Vagina (tissue), 2 donors: Measurements from ENCODE around the gene TRANK1.

ENCODE experiments used
- POLR2A ChIP-seq, 2 donors: fragments of 450-650 bp; IDR thresholded peaks; one replicate each; pipeline ENCODE4 v1.6.1; 2017; ENCODE audit warnings: antibody characterized with exemption in 2 of 2, mild to moderate bottlenecking in 2 of 2, moderate library complexity in 2 of 2
- TF ChIP-seq, protein P1 (sequence below), 3 experiments: fragments of 450-650 bp in 2 of 3; fragments of 200-600 bp in 1 of 3; sonication (generic) in 1 of 3; IDR thresholded peaks; one replicate each; pipeline ENCODE4 v1.5.1; 2017 to 2019; ENCODE audit warnings: antibody characterized with exemption in 3 of 3, mild to moderate bottlenecking in 2 of 3, moderate library complexity in 2 of 3

DNA sequence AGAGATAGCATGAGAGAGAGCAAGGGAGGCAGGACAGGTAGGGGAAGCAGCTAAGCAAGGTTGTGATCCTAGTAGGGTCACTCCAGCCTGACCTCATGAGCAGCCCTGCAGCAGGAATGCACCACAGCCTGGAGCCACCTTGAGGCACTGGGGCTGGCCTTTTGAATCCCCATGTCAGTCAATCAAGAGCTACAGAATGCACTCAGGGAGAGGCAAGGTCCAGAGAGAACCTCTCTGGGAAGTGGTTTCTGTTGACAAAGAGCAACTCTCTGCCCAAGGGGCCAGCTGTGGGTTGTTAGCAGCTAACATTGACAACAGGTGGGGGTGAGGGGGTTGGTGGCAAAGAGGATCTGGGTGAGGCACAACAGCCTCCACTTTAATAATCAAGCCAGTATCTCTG is 54.6 kb downstream of the TRANK1 start:
- TF ChIP-seq, protein P1, sequence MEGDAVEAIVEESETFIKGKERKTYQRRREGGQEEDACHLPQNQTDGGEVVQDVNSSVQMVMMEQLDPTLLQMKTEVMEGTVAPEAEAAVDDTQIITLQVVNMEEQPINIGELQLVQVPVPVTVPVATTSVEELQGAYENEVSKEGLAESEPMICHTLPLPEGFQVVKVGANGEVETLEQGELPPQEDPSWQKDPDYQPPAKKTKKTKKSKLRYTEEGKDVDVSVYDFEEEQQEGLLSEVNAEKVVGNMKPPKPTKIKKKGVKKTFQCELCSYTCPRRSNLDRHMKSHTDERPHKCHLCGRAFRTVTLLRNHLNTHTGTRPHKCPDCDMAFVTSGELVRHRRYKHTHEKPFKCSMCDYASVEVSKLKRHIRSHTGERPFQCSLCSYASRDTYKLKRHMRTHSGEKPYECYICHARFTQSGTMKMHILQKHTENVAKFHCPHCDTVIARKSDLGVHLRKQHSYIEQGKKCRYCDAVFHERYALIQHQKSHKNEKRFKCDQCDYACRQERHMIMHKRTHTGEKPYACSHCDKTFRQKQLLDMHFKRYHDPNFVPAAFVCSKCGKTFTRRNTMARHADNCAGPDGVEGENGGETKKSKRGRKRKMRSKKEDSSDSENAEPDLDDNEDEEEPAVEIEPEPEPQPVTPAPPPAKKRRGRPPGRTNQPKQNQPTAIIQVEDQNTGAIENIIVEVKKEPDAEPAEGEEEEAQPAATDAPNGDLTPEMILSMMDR (IDR thresholded peaks at IDR 0.05) = no peak
- no peak for TF ChIP-seq POLR2A (IDR thresholded peaks at IDR 0.05)
